ENCODE measurements around the gene TM7SF2. TPM values are rescaled to one million over a fixed set of nuclear protein-coding genes. Genes with fewer than 3 reads are reported as not detected.

The TM7SF2 gene
- total RNA-seq, 1 experiment from 2014 or later = 37.8 TPM

- Histone ChIP-seq H3K4me1 (ENCODE audit: insufficient read depth, low read length, poor library complexity, severe bottlenecking) (peaks cover 3% of the 10 kb centered on the region), H3K9me3 (ENCODE audit: low read depth, low read length, poor library complexity, severe bottlenecking) (no peaks in the 10 kb centered on the region), H3K36me3 (ENCODE audit: insufficient read depth, low read length, poor library complexity, severe bottlenecking) (no peaks in the 10 kb centered on the region), H3K4me3 (ENCODE audit: low read depth, low read length, poor library complexity, severe bottlenecking) (no peak overlapping the region), H3K27me3 (replicated peaks; ENCODE audit: insufficient read depth, low read depth, low read length, poor library complexity) (no peaks in the 10 kb centered on the region), H3K27ac (ENCODE audit: low read depth, low read length, poor library complexity, severe bottlenecking) (no peak overlapping the region)
- no peak for DNase-seq (ENCODE audit: low spot score)
- intact Hi-C loops (cut with micrococcal nuclease; ENCODE audit: unreplicated experiment) = no loop called here
- BruUV-seq (replicated peaks) = no TSS peak
- ChIA-PET CTCF (no interaction called here), POLR2A (ENCODE audit: low non-redundant PET) (no interaction called here)
- TF ChIP-seq CTCF (conservative IDR thresholded peaks at IDR 0.05; ENCODE audit: low read depth, low read length) (no peak), EZH2 (IDR thresholded peaks at IDR 0.05; ENCODE audit: borderline replicate concordance, low read depth, low read length, poor library complexity, severe bottlenecking) (no peak)
Observed at GRCh38 chr11:65065851-65066250, 45.8 kb upstream of the TM7SF2 start.

- BruUV-seq (replicated peaks) = no TSS peak
- ChIA-PET CTCF (no interaction called here), POLR2A (ENCODE audit: low non-redundant PET) (no interaction called here)
- intact Hi-C loops (cut with micrococcal nuclease; ENCODE audit: unreplicated experiment) = no loop called here
- DNase-seq (ENCODE audit: low spot score) = no peak
- H3K36me3 ChIP-seq (ENCODE audit: insufficient read depth, low read length, poor library complexity, severe bottlenecking) = no peaks in the 10 kb centered on the region
- TF ChIP-seq CTCF (conservative IDR thresholded peaks at IDR 0.05; ENCODE audit: low read depth, low read length) (no peak), EZH2 (IDR thresholded peaks at IDR 0.05; ENCODE audit: borderline replicate concordance, low read depth, low read length, poor library complexity, severe bottlenecking) (no peak)
- H3K9me3 ChIP-seq (ENCODE audit: low read depth, low read length, poor library complexity, severe bottlenecking) = no peaks in the 10 kb centered on the region
- no peak overlapping the region for H3K27ac ChIP-seq (ENCODE audit: low read depth, low read length, poor library complexity, severe bottlenecking)
- no peak overlapping the region for H3K4me3 ChIP-seq (ENCODE audit: low read depth, low read length, poor library complexity, severe bottlenecking)
- H3K27me3 ChIP-seq (replicated peaks; ENCODE audit: insufficient read depth, low read depth, low read length, poor library complexity) = no peaks in the 10 kb centered on the region
- peaks cover 3% of the 10 kb centered on the region for H3K4me1 ChIP-seq (ENCODE audit: insufficient read depth, low read length, poor library complexity, severe bottlenecking)
Observed at GRCh38 chr11:65066315-65066714, 45.4 kb upstream of the TM7SF2 start.

- no peaks in the 10 kb centered on the region for H3K9me3 ChIP-seq (ENCODE audit: low read depth, low read length, poor library complexity, severe bottlenecking)
- H3K4me1 ChIP-seq (ENCODE audit: insufficient read depth, low read length, poor library complexity, severe bottlenecking) = peaks cover 3% of the 10 kb centered on the region
- no TSS peak for BruUV-seq (replicated peaks)
- intact Hi-C loops (cut with micrococcal nuclease; ENCODE audit: unreplicated experiment) = no loop called here
- H3K36me3 ChIP-seq (ENCODE audit: insufficient read depth, low read length, poor library complexity, severe bottlenecking) = no peaks in the 10 kb centered on the region
- ChIA-PET CTCF (no interaction called here), POLR2A (ENCODE audit: low non-redundant PET) (no interaction called here)
- H3K27me3 ChIP-seq (replicated peaks; ENCODE audit: insufficient read depth, low read depth, low read length, poor library complexity) = no peaks in the 10 kb centered on the region
- H3K4me3 ChIP-seq (ENCODE audit: low read depth, low read length, poor library complexity, severe bottlenecking) = no peak overlapping the region
- DNase-seq (ENCODE audit: low spot score) = no peak
- TF ChIP-seq EZH2 (IDR thresholded peaks at IDR 0.05; ENCODE audit: borderline replicate concordance, low read depth, low read length, poor library complexity, severe bottlenecking) = no peak
- TF ChIP-seq CTCF (conservative IDR thresholded peaks at IDR 0.05; ENCODE audit: low read depth, low read length) = no peak
- no peak overlapping the region for H3K27ac ChIP-seq (ENCODE audit: low read depth, low read length, poor library complexity, severe bottlenecking)
Observed at GRCh38 chr11:65066805-65067291, 44.8 kb upstream of the TM7SF2 start.
